Measurements from ENCODE around the gene NSD1. TPM values are rescaled to one million over a fixed set of nuclear protein-coding genes. Genes with fewer than 3 reads are reported as not detected.

NSD1 gene
- total and polyA plus RNA-seq, 2 donors (not counting 1 experiment from before 2014, with no cell fraction given): 19.3 to 52.8 TPM

DNA sequence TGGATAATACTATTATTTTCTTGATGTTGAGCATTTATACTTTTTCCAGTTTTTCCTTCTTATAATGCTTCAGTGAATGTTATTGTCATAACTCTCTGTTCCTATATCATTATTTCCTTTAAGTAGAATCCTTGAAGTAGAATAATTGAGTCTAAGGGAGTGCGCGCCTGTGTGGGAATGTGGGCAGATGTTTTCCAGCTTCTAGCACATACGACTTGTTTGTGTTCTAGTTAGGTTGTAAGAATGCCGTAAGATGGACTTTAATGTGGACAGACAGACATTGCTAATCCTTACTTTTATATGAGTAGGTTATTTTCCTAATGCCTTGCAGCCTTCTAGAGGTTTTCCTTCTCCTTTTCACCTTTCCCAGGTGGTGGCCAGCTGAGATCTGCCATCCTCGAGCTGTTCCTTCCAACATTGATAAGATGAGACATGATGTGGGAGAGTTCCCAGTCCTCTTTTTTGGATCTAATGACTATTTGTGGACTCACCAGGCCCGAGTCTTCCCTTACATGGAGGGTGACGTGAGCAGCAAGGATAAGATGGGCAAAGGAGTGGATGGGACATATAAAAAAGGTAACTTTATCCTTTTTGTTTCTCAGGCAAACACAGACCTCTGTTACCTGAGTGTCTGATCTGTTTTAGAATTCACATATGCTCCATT lies 135.8 kb downstream of the NSD1 start:
- no peak for TF ChIP-seq EZH2 (IDR thresholded peaks at IDR 0.05; ENCODE audit: low read length, missing control alignments)
- no peak for TF ChIP-seq CTCF (conservative IDR thresholded peaks at IDR 0.05 in 1 of 2, IDR thresholded peaks at IDR 0.05 in 1 of 2; ENCODE audit: low read depth in 1 of 2, low read length in 2 of 2)
- Histone ChIP-seq H3K4me2 (ENCODE audit: extremely low read depth, insufficient read depth, low read length) (no peak overlapping the region), H3K9me3 (ENCODE audit: control insufficient read depth, insufficient read depth, low read depth, low read length) (no peaks in the 10 kb centered on the region), H4K20me1 (ENCODE audit: control insufficient read depth, extremely low read depth, insufficient read depth, low read length) (no peaks in the 10 kb centered on the region), H3K27ac (ENCODE audit: insufficient read depth, low read length) (no peak overlapping the region), H3K27me3 (ENCODE audit: control insufficient read depth, insufficient read depth, low read length) (no peaks in the 10 kb centered on the region), H3K9ac (ENCODE audit: insufficient read depth, low read length) (no peak overlapping the region), H3K4me3 (replicated peaks in 1 of 4; ENCODE audit: control extremely low read depth in 1 of 4, insufficient read depth in 1 of 4, low read depth in 3 of 4, low read length in 4 of 4) (no peak overlapping the region), H3K79me2 (ENCODE audit: control insufficient read depth, insufficient read depth, low read length) (no peaks in the 10 kb centered on the region), H3K36me3 (ENCODE audit: control insufficient read depth, insufficient read depth, low read length) (peaks cover 18% of the 10 kb centered on the region), H3K4me1 (ENCODE audit: control insufficient read depth, extremely low read depth, insufficient read depth, low read length) (peaks cover 6% of the 10 kb centered on the region), H2AFZ (ENCODE audit: low read length) (no peak overlapping the region)
- no peak for DNase-seq (ENCODE audit: low read depth in 2 of 2)

GRCh38 chr5:177269976-177270375 lies 136.4 kb downstream of the NSD1 start:
- Histone ChIP-seq H3K4me1 (ENCODE audit: control insufficient read depth, extremely low read depth, insufficient read depth, low read length) (peaks cover 6% of the 10 kb centered on the region), H3K36me3 (ENCODE audit: control insufficient read depth, insufficient read depth, low read length) (peaks cover 18% of the 10 kb centered on the region)

DNA sequence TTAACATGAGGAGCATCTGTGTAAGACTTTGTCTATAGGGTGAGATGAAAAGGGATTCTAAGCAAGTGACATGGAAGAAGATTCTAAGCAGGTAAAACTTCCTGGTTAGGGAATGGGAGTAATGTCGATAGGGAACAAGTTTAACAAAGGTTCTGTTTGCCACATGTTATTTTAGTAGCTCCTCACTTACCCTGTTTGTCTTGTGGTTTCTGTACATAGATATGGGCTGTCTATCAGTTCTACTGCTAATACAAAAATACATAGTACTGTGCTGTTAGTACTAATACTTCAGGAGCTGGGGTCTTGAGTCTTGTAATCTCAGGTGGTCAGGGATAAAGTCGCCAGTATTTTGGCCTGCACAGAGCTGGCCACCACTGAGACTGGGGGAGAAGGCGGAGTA lies 137.1 kb downstream of the NSD1 start:
- Histone ChIP-seq H3K27me3 (ENCODE audit: control insufficient read depth, insufficient read depth, low read length) (no peaks in the 10 kb centered on the region), H3K27ac (ENCODE audit: insufficient read depth, low read length) (no peak overlapping the region), H3K4me2 (ENCODE audit: extremely low read depth, insufficient read depth, low read length) (no peak overlapping the region), H3K79me2 (ENCODE audit: control insufficient read depth, insufficient read depth, low read length) (no peaks in the 10 kb centered on the region), H3K9ac (ENCODE audit: insufficient read depth, low read length) (no peak overlapping the region), H3K4me1 (ENCODE audit: control insufficient read depth, extremely low read depth, insufficient read depth, low read length) (peaks cover 6% of the 10 kb centered on the region), H2AFZ (ENCODE audit: low read length) (no peak overlapping the region), H4K20me1 (ENCODE audit: control insufficient read depth, extremely low read depth, insufficient read depth, low read length) (no peaks in the 10 kb centered on the region), H3K9me3 (ENCODE audit: control insufficient read depth, insufficient read depth, low read depth, low read length) (no peaks in the 10 kb centered on the region), H3K36me3 (ENCODE audit: control insufficient read depth, insufficient read depth, low read length) (peaks cover 14% of the 10 kb centered on the region), H3K4me3 (replicated peaks in 1 of 4; ENCODE audit: control extremely low read depth in 1 of 4, insufficient read depth in 1 of 4, low read depth in 3 of 4, low read length in 4 of 4) (no peak overlapping the region)
- TF ChIP-seq CTCF (conservative IDR thresholded peaks at IDR 0.05 in 1 of 2, IDR thresholded peaks at IDR 0.05 in 1 of 2; ENCODE audit: low read depth in 1 of 2, low read length in 2 of 2) (no peak), EZH2 (IDR thresholded peaks at IDR 0.05; ENCODE audit: low read length, missing control alignments) (no peak)
- no peak for DNase-seq (ENCODE audit: low read depth in 2 of 2)

More at GRCh38 chr5:177269976-177270375, 136.4 kb downstream of the NSD1 start:
- Histone ChIP-seq H3K27me3 (ENCODE audit: control insufficient read depth, insufficient read depth, low read length) (no peaks in the 10 kb centered on the region), H3K4me3 (replicated peaks in 1 of 4; ENCODE audit: control extremely low read depth in 1 of 4, insufficient read depth in 1 of 4, low read depth in 3 of 4, low read length in 4 of 4) (no peak overlapping the region), H2AFZ (ENCODE audit: low read length) (no peak overlapping the region), H3K27ac (ENCODE audit: insufficient read depth, low read length) (no peak overlapping the region), H4K20me1 (ENCODE audit: control insufficient read depth, extremely low read depth, insufficient read depth, low read length) (no peaks in the 10 kb centered on the region), H3K9ac (ENCODE audit: insufficient read depth, low read length) (no peak overlapping the region), H3K79me2 (ENCODE audit: control insufficient read depth, insufficient read depth, low read length) (no peaks in the 10 kb centered on the region), H3K4me2 (ENCODE audit: extremely low read depth, insufficient read depth, low read length) (no peak overlapping the region), H3K9me3 (ENCODE audit: control insufficient read depth, insufficient read depth, low read depth, low read length) (no peaks in the 10 kb centered on the region)
- TF ChIP-seq EZH2 (IDR thresholded peaks at IDR 0.05; ENCODE audit: low read length, missing control alignments): no peak
- TF ChIP-seq CTCF (conservative IDR thresholded peaks at IDR 0.05 in 1 of 2, IDR thresholded peaks at IDR 0.05 in 1 of 2; ENCODE audit: low read depth in 1 of 2, low read length in 2 of 2): no peak
- no peak for DNase-seq (ENCODE audit: low read depth in 2 of 2)

Measured in fibroblast of lung (primary cell).